Lower leg skin (tissue), 3 donors: ENCODE measurements around the gene C9orf72.

Experiments used
- POLR2A ChIP-seq, 2 donors: fragments of 450-650 bp; IDR thresholded peaks; one replicate each; pipeline ENCODE4 v1.6.1; 2016 to 2017; ENCODE audit warnings: antibody characterized with exemption in 2 of 2, mild to moderate bottlenecking in 1 of 2, moderate library complexity in 1 of 2
- TF ChIP-seq, protein P1 (sequence below), 3 donors: fragments of 450-650 bp; IDR thresholded peaks; one replicate each; pipeline ENCODE4 v1.5.1; 2016; ENCODE audit warnings: antibody characterized with exemption in 3 of 3, mild to moderate bottlenecking in 3 of 3, moderate library complexity in 2 of 3

GRCh38 chr9:27556470-27556869 is 16.8 kb downstream of the C9orf72 start:
- TF ChIP-seq, protein P1, sequence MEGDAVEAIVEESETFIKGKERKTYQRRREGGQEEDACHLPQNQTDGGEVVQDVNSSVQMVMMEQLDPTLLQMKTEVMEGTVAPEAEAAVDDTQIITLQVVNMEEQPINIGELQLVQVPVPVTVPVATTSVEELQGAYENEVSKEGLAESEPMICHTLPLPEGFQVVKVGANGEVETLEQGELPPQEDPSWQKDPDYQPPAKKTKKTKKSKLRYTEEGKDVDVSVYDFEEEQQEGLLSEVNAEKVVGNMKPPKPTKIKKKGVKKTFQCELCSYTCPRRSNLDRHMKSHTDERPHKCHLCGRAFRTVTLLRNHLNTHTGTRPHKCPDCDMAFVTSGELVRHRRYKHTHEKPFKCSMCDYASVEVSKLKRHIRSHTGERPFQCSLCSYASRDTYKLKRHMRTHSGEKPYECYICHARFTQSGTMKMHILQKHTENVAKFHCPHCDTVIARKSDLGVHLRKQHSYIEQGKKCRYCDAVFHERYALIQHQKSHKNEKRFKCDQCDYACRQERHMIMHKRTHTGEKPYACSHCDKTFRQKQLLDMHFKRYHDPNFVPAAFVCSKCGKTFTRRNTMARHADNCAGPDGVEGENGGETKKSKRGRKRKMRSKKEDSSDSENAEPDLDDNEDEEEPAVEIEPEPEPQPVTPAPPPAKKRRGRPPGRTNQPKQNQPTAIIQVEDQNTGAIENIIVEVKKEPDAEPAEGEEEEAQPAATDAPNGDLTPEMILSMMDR (IDR thresholded peaks at IDR 0.05) = no peak
- no peak for TF ChIP-seq POLR2A (IDR thresholded peaks at IDR 0.05)
